Measurements from ENCODE around the gene PRRT1B.

DNA sequence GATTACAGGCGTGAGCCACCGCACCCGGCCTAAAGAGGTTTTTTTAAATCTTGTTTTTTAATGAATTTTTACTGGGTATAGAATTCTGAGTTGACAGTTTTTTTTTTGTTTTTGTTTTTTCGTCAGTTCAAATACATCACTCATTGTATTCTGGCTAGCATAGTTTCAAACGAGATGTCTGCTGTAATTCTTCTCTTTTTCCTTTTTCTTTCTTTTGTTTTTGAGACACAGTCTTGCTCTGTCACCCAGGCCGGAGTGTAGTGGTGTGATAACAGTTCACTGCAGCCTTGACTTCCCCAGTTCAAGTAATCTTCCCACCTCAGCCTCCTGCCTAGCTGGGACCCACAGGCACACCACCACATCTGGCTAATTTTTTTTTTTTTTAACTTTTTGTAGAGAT lies 2.2 kb upstream of the PRRT1B start:
- TF ChIP-seq, protein P1, sequence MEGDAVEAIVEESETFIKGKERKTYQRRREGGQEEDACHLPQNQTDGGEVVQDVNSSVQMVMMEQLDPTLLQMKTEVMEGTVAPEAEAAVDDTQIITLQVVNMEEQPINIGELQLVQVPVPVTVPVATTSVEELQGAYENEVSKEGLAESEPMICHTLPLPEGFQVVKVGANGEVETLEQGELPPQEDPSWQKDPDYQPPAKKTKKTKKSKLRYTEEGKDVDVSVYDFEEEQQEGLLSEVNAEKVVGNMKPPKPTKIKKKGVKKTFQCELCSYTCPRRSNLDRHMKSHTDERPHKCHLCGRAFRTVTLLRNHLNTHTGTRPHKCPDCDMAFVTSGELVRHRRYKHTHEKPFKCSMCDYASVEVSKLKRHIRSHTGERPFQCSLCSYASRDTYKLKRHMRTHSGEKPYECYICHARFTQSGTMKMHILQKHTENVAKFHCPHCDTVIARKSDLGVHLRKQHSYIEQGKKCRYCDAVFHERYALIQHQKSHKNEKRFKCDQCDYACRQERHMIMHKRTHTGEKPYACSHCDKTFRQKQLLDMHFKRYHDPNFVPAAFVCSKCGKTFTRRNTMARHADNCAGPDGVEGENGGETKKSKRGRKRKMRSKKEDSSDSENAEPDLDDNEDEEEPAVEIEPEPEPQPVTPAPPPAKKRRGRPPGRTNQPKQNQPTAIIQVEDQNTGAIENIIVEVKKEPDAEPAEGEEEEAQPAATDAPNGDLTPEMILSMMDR (IDR thresholded peaks at IDR 0.05), result no peak
- TF ChIP-seq POLR2A (IDR thresholded peaks at IDR 0.05), result no peak
- TF ChIP-seq EP300 (IDR thresholded peaks at IDR 0.05), result no peak
- TF ChIP-seq POLR2AphosphoS5 (IDR thresholded peaks at IDR 0.05), result no peak
